GM18519 (cell line): ENCODE data around the gene KRTAP10-5.
"Not testable (repeated sequence)": the region's sequence is repeated elsewhere in the genome, so short reads cannot be mapped to it uniquely, and the experiment has no call there.

ENCODE experiments used
- ATAC-seq: cut with Tn5 transposase; IDR thresholded peaks from one replicate; pipeline ENCODE4 v1.9.1; 2021; ENCODE audit warnings: mild to moderate bottlenecking, moderate library complexity; ENCODE audit not compliant: unreplicated experiment, low FRiP score

Gene KRTAP10-5, protein sequence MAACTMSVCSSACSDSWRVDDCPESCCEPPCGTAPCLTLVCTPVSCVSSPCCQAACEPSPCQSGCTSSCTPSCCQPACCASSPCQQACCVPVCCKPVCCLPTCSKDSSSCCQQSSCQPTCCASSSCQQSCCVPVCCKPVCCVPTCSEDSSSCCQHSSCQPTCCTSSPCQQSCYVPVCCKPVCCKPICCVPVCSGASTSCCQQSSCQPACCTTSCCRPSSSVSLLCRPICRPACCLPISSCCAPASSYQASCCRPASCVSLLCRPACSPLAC

GRCh38 chr21:44580231-44580821, at the start of gene KRTAP10-5:
Gene KRTAP10-5 (minus strand): TSS chr21:44580604. CDS start chr21:44580578, 26 bp downstream.
- ATAC-seq = not testable (repeated sequence)

DNA sequence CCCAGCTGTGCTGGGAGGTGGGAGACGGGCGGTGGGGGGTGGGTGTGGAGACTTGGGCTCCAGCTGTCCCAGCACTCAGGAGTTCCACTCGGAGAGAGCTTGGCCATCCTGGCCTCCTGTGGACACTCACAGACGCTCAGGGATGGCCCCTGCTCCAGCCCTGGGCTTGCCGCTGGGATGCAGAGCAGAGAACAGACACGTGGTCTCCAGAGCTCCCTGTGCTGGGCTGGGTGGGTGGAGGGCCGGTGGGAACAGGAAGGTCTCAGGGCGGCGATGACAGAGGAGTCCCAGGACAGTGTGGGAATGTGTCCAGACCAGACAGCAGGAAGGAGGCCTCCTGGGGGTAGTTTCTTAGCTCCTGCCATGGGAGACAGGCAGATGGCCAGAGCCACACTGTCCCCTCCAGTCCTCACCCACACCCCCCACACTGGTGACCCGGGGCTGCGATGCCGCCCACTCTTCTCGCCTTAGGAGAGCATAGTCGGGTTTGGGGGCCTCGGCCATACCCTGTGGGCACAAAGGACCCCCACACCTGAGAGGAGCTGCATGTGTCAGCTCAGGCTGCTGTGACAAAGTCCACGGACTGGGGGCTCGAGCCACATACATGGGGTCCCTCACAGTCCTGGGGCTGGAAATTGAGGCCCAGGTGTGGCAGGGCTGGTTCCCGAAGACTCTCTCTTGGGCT, 48.4 kb upstream of the KRTAP10-5 start:
- no peak for ATAC-seq

- not testable (repeated sequence) for ATAC-seq
Measured at GRCh38 chr21:44627831-44628233, 47.4 kb upstream of the KRTAP10-5 start.

DNA sequence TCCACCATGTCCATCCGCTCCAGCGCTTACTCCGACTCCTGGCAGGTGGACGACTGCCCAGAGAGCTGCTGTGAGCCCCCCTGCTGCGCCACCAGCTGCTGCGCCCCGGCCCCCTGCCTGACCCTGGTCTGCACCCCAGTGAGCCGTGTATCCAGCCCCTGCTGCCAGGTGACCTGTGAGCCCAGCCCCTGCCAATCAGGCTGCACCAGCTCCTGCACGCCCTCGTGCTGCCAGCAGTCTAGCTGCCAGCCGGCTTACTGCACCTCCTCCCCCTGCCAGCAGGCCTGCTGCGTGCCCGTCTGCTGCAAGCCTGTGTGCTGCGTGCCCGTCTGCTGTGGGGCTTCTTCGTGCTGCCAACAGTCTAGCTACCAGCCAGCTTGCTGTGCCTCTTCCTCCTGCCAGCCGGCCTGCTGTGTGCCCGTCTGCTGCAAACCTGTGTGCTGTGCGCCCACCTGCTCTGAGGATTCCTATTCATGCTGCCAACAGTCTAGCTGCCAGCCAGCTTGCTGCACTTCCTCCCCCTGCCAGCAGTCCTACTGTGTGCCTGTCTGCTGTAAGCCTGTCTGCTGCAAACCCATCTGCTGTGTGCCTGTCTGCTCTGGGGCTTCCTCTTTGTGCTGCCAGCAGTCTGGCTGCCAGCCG, 46.9 kb upstream of the KRTAP10-5 start:
- ATAC-seq = not testable (repeated sequence)

DNA sequence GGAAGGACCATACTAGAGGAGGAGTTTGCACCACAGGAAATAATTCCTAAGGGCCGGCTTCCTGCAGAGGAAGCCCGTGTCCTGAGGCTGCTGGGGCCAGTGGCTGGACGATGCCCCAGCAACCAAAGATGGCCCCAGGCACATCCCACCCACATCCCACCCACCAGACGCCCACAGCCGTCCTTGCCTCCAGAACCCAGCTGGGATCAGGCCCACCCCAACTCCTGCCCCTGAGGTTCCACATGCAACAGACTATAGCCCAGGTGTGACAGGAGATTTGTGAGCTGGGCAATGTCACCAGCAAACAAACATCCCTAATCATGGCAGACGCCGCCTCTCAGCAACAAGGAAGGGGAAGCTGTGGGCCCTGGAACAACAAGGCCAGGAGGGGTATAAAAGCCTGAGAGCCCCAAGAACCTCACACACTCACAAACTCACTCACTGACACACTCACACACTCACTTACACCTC, 46.3 kb upstream of the KRTAP10-5 start, which contains the start of gene KRTAP10-9:
Gene KRTAP10-9, plus strand, starts transcription at position 421 of the 471 bp plus-strand sequence. CDS start 79 bp downstream, outside the sequence.
- ATAC-seq = no peak

GRCh38 chr21:44626262-44626661, 45.9 kb upstream of the KRTAP10-5 start:
- no peak for ATAC-seq

DNA sequence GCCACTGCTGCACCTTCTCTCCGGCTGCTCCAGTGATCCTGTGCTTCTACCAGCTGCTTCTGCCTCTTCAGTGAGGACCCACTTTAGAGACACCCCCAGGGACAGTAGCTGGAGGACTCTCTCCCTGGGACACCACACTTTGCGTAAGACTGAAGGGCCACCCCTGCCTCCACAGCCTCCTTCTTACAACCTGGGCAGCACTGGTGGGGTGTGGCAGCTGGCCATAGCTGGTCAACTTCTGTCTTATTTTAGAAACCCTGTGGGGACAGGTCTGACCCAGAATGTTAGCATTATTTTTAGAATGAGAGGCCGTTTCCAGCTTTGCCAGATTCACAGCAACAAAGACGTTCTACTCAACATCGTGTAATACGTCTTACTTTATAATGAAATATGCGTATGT, 45.4 kb upstream of the KRTAP10-5 start:
- ATAC-seq = no peak

- ATAC-seq = no peak
Measured at GRCh38 chr21:44623575-44623974, 43.2 kb upstream of the KRTAP10-5 start.

GRCh38 chr21:44619886-44620285, 39.5 kb upstream of the KRTAP10-5 start:
- ATAC-seq = no peak

GRCh38 chr21:44618909-44619308, 38.5 kb upstream of the KRTAP10-5 start:
- ATAC-seq = no peak

- ATAC-seq = no peak
Measured at GRCh38 chr21:44618504-44618903, 38.1 kb upstream of the KRTAP10-5 start.

DNA sequence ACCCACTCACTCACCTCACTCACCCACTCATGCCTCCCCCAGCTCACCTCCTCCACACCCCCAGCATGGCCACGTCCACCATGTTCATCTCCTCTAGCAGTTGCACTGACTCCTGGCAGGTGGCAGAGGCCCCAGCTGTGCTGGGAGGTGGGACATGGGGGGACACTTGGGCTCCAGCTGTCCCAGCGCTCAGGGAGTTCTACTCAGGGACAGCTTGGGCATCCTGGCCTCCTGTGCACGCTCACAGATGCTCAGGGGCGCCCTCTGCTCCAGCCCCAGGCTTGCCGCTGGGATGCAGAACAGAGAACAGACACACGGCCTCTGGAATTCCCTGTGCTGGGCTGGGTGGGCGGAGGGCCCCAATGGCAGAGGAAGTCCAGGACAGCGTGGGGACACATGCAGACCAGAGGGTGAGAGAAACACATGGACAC, 36.7 kb upstream of the KRTAP10-5 start:
- ATAC-seq = no peak

- ATAC-seq = no peak
Measured at GRCh38 chr21:44616591-44616926, 36.2 kb upstream of the KRTAP10-5 start.

GRCh38 chr21:44615911-44616590, 35.6 kb upstream of the KRTAP10-5 start:
- ATAC-seq = no peak

DNA sequence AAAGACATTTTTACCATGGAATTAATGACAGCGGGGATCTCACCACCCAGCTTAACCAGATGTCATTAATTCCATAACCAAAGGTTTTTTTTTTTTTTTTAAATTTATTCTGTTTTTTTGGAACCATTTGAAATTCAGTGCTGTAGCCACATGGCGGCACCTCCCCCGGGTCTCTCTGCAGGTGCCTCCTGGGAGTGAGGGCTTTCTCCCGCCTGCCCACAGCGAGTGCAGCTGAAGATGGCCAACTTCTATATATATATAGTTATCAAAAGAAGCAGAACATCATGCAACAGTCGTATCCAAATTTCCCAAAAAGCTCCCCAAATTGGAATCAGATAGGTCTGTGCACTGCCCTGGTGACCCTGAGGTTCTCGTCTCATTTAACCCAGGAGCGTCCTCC, 35.1 kb upstream of the KRTAP10-5 start:
- ATAC-seq = no peak

DNA sequence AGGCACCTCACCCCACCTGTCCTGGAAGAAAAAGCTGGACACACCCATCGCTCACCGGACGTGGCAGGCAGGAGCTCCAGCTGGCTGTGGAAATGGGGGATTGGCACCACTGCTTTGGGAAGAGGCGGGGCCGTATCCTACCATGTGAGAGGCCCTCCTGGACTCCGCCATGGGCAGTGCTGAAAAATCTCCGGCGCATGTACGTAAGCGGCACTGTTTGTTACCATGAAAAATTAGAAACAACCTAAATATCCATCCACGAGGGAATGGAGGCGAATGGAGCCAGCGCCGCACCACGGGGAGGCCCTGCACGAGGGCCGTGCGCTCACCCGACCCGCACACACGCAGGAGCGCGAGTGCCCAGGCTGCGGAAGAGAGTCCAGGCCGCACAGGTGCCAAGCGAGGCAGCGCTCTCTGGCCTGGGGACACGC, 34.6 kb upstream of the KRTAP10-5 start:
- no peak for ATAC-seq

DNA sequence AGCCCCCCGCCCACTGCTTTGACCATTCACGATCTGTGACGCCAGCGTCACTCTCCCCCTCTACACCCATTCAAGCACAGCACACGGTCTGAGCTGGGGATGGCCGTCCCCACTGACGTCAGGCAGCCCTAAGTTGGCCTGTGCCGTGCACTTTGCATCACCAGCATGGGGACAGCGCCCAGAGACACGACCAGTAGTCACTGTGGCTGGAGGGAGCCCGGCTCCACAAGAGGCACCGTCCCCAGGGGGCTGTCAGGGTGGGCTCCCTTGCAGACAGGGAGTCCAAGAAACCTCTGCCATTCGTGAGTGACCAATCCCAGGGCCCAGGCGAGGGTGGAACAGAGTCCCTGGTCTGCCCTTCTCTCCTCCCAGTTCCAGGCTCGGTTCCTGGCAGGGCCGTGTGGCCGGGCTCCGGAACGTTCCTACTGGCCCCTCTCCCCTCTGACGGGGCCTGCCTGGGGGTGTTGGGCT, 33.8 kb upstream of the KRTAP10-5 start:
- ATAC-seq = no peak

- no peak for ATAC-seq
Measured at GRCh38 chr21:44613386-44614155, 33.2 kb upstream of the KRTAP10-5 start.

DNA sequence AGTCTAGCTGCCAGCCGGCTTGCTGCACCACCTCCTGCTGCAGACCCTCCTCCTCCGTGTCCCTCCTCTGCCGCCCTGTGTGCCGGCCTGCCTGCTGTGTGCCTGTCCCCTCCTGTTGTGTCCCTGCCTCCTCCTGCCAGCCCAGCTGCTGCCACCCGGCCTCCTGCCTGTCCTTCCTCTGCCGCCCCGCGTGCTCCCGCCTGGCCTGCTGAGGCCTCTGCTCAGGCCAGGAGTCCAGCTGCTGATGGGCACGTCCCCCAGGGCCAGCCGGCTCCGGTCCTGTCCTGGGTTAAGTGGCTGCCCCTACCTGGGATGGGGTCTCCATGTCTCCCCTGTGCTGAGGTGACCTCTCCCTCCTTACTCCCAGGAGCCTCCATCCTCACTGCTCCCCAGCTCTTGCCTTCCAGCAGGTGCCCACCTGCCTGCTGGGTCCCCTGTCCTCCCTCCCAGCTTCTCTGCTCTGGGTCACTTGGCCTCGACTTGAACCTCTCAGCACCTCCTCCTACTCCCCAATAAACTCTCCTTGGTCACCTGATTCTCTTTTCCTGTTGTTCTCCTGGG, 32.3 kb upstream of the KRTAP10-5 start:
- no peak for ATAC-seq
